Epithelial cell of prostate (primary cell): ENCODE measurements around the gene OR5L1.

Experiments used
- DNase-seq: peaks from one replicate; pipeline ENCODE4 v3.0.0-alpha.2; 2011; ENCODE audit warnings: low read depth, low spot score
- H3K27ac ChIP-seq: fragments of 450-650 bp; 2 replicates; pipeline ENCODE4 v1.5.1; 2017; ENCODE audit warnings: mild to moderate bottlenecking

Gene OR5L1

DNA sequence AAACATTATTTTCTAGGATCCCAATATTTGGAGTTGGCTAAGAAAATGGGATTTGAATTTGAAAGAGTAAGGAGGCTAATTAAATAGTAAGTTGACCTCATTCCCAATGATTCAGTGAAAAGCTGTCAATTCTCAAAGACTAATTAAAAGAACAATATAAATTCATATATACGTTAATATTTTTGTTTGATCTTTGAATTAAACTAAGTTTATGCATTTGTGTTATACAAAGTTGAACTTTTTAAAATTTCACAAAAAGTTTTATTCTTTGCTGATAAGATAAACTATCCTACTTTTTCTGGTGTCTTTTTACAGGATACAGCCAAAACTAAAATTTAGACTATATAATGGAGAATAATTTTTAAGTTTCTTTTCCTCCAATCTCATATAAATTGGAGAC, at the start of gene OR5L1:
OR5L1 (plus strand) TSS at position 301 of the 400 bp plus-strand sequence. CDS start 100 bp downstream, outside the sequence.
- DNase-seq: no peak
- no peak within 1 kb of the TSS for H3K27ac ChIP-seq

DNA sequence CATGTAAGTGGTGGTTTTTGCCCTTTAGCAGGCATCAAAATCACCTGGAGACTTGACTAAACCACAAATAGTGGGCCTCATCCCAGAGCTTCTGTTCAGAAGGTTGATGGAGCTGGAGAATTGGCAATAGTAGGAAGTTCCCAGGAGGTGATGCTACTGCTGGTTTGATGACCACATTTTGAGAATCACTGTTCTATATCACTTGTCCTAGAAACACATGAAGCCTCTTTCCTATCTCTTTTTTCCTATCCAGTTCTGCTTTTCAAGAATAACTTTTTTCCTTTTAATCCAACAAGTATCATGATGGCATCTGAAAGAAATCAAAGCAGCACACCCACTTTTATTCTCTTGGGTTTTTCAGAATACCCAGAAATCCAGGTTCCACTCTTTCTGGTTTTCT, 38.0 kb upstream of the OR5L1 start, which contains the start of gene OR5D13:
OR5D13 (plus strand) TSS at position 301 of the 400 bp plus-strand sequence; CDS start at position 301, 0 bp downstream.
- H3K27ac ChIP-seq: no peak within 1 kb of the TSS

DNA sequence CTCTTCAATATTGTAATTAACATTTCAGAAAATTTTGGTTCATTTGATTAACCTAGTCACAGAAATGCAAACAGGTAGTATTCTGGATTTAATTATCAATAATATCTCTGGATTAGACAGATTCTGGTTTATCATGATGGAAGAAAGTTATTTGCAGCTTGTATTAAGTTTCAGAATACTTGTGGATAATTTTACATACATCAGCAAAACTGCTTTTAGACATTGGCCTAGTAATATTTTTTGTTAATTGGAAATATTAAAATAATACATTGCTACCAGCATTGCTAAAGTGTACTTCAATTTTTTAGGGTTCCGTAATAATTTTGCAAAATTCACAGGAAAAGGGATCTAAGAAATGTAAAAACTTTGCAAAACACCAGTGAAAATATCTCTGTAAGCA, 19.6 kb upstream of the OR5L1 start:
- DNase-seq: no peak
- H3K27ac ChIP-seq: no peak overlapping the region

More for the DNA sequence above, 38.0 kb upstream of the OR5L1 start, which contains the start of gene OR5D13:
- DNase-seq: no peak

DNA sequence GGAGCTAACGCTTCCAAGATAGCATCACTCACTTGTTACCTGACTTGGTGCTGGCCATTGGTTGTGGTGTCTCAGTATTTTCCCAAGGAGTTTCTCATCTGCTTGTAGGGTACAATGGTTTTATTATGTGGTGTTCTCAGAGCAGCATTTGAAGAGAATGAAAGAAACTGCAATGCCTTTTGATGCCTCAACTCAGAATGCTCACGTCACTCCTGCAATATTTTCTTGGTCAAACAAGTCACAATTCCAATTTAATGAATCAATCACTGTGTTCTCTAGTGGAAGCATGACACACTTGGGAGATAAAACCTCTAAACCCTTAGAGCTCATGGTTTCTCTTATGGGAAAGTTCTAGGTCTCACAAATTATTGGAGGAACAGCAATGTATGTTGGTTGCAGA, 17.8 kb upstream of the OR5L1 start:
- DNase-seq: no peak
- no peak overlapping the region for H3K27ac ChIP-seq

DNA sequence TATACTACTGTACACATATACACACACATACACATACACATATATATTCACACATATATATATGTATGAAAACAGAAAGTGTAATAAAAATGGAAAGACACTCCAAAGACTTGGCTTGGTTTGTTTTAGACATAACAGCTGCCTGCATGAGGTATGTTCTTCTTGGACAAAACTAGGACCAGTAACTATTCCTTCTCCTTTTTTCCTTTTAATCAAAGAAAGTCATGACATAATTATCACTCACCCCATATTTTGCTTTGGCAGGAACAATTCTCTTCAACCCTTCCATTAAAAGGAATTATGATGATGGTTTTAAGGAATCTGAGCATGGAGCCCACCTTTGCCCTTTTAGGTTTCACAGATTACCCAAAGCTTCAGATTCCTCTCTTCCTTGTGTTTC, 15.9 kb upstream of the OR5L1 start, which contains the start of gene OR5D14:
OR5D14 (plus strand) TSS at position 301 of the 400 bp plus-strand sequence; CDS start at position 301, 0 bp downstream.
- no peak for DNase-seq
- H3K27ac ChIP-seq: no peak within 1 kb of the TSS

DNA sequence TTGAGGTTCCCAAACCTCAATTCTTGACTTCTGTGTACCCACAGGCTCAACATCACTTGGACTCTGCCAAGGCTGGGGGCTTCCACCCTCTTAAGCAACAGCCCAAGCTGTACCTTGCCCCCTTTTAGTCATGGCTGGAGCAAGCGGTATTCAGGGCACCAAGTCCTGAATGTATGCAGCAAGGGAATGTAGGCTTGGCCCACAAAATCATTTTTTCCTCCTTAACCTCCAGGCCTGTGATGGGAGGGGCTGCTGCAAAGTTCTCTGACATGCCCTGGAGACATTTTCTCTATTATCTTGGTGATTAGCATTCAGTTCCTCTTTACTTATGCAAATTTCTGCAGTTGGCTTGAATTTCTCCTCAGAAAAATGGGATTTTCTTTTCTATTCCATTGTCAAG, 4.9 kb upstream of the OR5L1 start:
- DNase-seq: no peak
- H3K27ac ChIP-seq: no peak overlapping the region

DNA sequence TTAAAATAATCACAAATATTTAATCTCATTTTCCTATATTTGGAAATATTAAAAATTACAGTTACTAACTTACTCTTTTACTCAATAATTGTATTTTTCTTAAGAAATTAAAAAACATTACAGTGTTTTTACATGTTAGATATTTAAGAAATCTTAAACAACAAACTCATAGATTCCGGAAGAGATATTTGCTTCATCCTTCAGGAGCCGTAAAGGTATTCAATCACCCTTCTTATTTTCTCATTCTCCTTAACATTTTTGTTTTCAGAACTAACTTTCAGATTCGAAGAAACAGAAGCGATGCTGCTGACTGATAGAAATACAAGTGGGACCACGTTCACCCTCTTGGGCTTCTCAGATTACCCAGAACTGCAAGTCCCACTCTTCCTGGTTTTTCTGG, 8.2 kb downstream of the OR5L1 start, which contains the start of gene OR5D18:
OR5D18 (plus strand) TSS at position 301 of the 400 bp plus-strand sequence; CDS start at position 301, 0 bp downstream.
- H3K27ac ChIP-seq: no peak within 1 kb of the TSS
- no peak for DNase-seq

DNA sequence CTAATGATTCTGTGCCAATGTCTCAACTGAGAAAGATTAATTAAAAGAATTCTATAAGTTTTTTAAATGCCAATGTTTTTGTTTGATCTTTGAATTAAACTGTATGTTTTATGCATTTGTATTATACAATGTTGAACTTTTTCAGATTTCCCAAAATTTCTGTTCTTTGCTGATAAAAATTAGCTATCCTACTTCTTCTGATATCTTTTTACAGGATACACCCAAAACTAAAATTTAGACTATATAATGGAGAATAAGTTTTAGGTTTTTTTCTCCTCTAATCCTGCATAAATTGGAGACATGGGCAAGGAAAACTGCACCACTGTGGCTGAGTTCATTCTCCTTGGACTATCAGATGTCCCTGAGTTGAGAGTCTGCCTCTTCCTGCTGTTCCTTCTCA, 15.8 kb downstream of the OR5L1 start, which contains the start of gene OR5L2:
OR5L2 (plus strand) TSS at position 301 of the 400 bp plus-strand sequence; CDS start at position 301, 0 bp downstream.
- no peak for DNase-seq
- H3K27ac ChIP-seq: no peak within 1 kb of the TSS

DNA sequence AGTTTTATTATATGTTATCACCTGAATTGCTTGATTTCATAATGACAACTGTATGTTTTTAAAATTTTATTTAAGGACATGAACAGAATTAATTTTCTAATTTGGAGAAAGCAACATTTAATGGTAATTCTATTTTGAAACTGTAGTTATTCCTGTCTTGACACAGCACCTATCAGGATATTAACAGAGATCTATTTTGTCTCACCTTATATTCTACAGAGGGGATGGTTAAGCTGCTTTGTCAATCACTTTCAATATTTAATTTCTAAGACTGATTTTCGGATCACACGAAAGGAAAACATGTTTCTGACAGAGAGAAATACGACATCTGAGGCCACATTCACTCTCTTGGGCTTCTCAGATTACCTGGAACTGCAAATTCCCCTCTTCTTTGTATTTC, 27.3 kb downstream of the OR5L1 start, which contains the start of gene OR5D16:
OR5D16 (plus strand) TSS at position 301 of the 400 bp plus-strand sequence; CDS start at position 301, 0 bp downstream.
- DNase-seq: no peak
- H3K27ac ChIP-seq: no peak within 1 kb of the TSS

DNA sequence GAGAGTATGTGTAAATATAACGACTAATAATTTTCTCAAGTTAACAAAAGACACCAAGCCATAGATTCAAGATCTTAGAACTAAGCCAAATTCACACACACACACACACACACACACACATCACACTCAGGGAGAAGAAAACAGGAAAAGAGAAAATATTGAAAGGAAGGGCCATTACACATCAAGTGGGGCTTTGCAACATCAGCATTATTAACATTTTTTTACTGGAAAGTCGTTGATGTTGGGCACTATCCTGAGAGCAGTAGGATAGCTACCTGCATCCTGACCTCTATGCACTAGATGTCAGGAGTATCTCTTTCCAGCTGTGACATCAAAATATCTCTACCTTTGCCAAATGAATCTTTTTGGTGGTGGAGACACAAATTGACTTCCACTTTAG, 36.3 kb downstream of the OR5L1 start:
- no peak overlapping the region for H3K27ac ChIP-seq
- DNase-seq: no peak

DNA sequence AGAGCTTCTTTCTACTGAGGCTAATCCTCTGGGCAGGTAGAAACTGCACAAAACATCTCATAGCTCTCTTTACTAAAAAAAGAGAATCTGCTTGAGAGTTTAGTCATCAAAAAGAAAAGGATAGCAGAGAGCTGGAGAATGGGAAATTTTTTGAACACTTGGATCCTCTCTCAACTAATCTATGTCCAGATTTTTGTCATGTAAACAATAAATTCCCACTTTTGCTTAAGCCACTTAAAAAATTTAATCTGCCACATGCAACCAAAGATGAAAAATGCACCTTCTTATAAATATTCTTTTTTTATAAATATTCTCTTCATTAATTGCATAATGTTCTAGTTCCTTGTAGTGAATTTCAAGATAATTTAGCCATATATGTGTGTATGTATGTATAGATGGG, 37.9 kb downstream of the OR5L1 start:
- H3K27ac ChIP-seq: no peak overlapping the region
- DNase-seq: no peak

DNA sequence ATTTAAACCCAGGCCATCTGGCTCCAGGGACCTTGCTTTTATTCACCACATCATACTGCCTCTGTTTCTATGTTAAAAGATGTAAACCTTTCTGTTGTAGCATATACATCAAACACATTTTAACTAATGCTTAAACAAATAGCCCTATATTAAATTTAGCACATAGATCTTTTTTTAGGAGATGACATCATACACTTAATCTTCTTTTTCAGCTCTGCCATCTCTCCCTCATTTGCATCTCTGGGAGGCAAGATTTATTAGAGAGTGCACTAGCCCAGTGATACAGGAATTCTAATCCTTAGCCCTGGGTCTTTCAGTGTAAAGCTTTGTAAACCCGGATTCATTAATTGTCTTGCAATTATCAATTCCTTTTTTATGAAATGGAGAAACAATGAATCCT, 41.0 kb downstream of the OR5L1 start:
- H3K27ac ChIP-seq: no peak overlapping the region
- no peak for DNase-seq

DNA sequence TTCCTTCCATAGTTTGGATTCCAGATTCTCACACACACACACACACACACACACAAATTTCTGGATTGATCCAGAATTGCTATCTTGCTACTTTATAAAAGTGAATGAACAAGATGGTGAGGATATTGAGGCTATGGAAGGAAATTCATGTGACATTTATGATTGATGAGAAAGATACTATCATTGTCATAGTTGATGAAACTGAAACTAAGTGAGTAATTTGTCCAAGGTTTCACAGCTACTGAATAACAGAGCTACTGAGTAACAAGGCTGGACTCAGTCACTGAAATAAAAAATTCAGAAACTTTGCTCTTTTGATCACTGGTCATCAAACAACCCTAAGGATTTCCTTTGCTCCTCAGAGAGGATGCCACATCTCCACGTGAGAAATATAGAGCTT, 43.5 kb downstream of the OR5L1 start:
- no peak for DNase-seq
- H3K27ac ChIP-seq: no peak overlapping the region
